Measurements from ENCODE around the gene RPS6KC1. TPM values are rescaled to one million over a fixed set of nuclear protein-coding genes. Genes with fewer than 3 reads are reported as not detected.

RPS6KC1 gene
- total and polyA plus RNA-seq, 2 donors (not counting 3 experiments of a cell fraction or from before 2014, with no cell fraction given), result 5.1 to 18.6 TPM

- no TSS peak for BruUV-seq (replicated peaks)
Measured at GRCh38 chr1:213164561-213164960, 113.5 kb downstream of the RPS6KC1 start.

GRCh38 chr1:213166852-213167251 is 115.8 kb downstream of the RPS6KC1 start:
- Histone ChIP-seq H4K20me1 (replicated peaks; ENCODE audit: control insufficient read depth, extremely low read depth, insufficient read depth, low read length) (no peaks in the 10 kb centered on the region), H3K4me2 (ENCODE audit: insufficient read depth, low read length) (no peak overlapping the region), H3K27ac (ENCODE audit: insufficient read depth, low read depth, low read length) (no peak overlapping the region), H3K9ac (replicated peaks; ENCODE audit: extremely low read depth, insufficient read depth, low read length) (no peak overlapping the region), H3K79me2 (ENCODE audit: control insufficient read depth, insufficient read depth, low read length) (no peaks in the 10 kb centered on the region), H3K4me3 (replicated peaks in 1 of 3; ENCODE audit: insufficient read depth in 1 of 3, low read depth in 1 of 3, low read length in 3 of 3) (no peak overlapping the region), H3K4me1 (ENCODE audit: control insufficient read depth, extremely low read depth, insufficient read depth, low read length) (no peaks in the 10 kb centered on the region), H2AFZ (ENCODE audit: low read depth, low read length) (no peak overlapping the region), H3K36me3 (ENCODE audit: control insufficient read depth in 2 of 2, extremely low read depth in 1 of 2, insufficient read depth in 2 of 2, low read length in 2 of 2) (no peaks in the 10 kb centered on the region), H3K9me3 (replicated peaks; ENCODE audit: control insufficient read depth, insufficient read depth, low read length) (no peaks in the 10 kb centered on the region), H3K9me1 (replicated peaks; ENCODE audit: control insufficient read depth, extremely low read depth, insufficient read depth, low read length) (no peaks in the 10 kb centered on the region), H3K27me3 (ENCODE audit: control insufficient read depth in 2 of 2, insufficient read depth in 2 of 2, low read length in 2 of 2) (no peaks in the 10 kb centered on the region)
- intact Hi-C loops (cut with micrococcal nuclease) (no loop called here), dilution Hi-C loops (cut with MboI; ENCODE audit: extremely low pct_ligation_motif_present, low sequenced_read_pairs) (no loop called here)
- CTCF ChIA-PET, result interaction anchor here (2.4 kb wide), 1 partner anchor 9 kb away, joined by 12 read pairs; no protein-coding TSS in a partner anchor
- DNase-seq (ENCODE audit: low read depth, low spot score) (no peak), FAIRE-seq (no peak)
- no TSS peak for BruUV-seq (replicated peaks)
- POLR2A ChIA-PET, result no interaction called here
- no peak for TF ChIP-seq FOS (IDR thresholded peaks at IDR 0.05; ENCODE audit: borderline replicate concordance, insufficient read depth, low read length)
- TF ChIP-seq POLR2AphosphoS5 (IDR thresholded peaks at IDR 0.05; ENCODE audit: insufficient read depth, low read depth, low read length), result no peak
- TF ChIP-seq POLR2A (IDR thresholded peaks at IDR 0.05; ENCODE audit: low read depth, low read length), result no peak
- TF ChIP-seq MAX (IDR thresholded peaks at IDR 0.05; ENCODE audit: insufficient read depth, insufficient read length), result no peak
- no peak for TF ChIP-seq MYC (IDR thresholded peaks at IDR 0.05; ENCODE audit: low read depth, low read length)
- TF ChIP-seq JUN (IDR thresholded peaks at IDR 0.05; ENCODE audit: borderline replicate concordance, insufficient read depth, insufficient read length, low read depth), result no peak
- no peak for TF ChIP-seq EZH2 (IDR thresholded peaks at IDR 0.05; ENCODE audit: borderline replicate concordance, low read depth, low read length, severe bottlenecking)
- no peak for TF ChIP-seq CTCF (IDR thresholded peaks at IDR 0.05; ENCODE audit: extremely low read depth in 1 of 2, insufficient read depth in 1 of 2, low read depth in 1 of 2, low read length in 2 of 2)

More at GRCh38 chr1:213164561-213164960, 113.5 kb downstream of the RPS6KC1 start:
- no peak overlapping the region for H3K27ac ChIP-seq (ENCODE audit: insufficient read depth, low read depth, low read length)
- DNase-seq (ENCODE audit: low read depth, low spot score) (no peak), FAIRE-seq (no peak)
- no peaks in the 10 kb centered on the region for H3K4me1 ChIP-seq (ENCODE audit: control insufficient read depth, extremely low read depth, insufficient read depth, low read length)
- no peaks in the 10 kb centered on the region for H3K36me3 ChIP-seq (ENCODE audit: control insufficient read depth in 2 of 2, extremely low read depth in 1 of 2, insufficient read depth in 2 of 2, low read length in 2 of 2)
- no peak overlapping the region for H2AFZ ChIP-seq (ENCODE audit: low read depth, low read length)
- ChIA-PET POLR2A (no interaction called here), CTCF (no interaction called here)
- intact Hi-C loops (cut with micrococcal nuclease) (no loop called here), dilution Hi-C loops (cut with MboI; ENCODE audit: extremely low pct_ligation_motif_present, low sequenced_read_pairs) (no loop called here)
- no peaks in the 10 kb centered on the region for H3K9me3 ChIP-seq (replicated peaks; ENCODE audit: control insufficient read depth, insufficient read depth, low read length)
- no peaks in the 10 kb centered on the region for H4K20me1 ChIP-seq (replicated peaks; ENCODE audit: control insufficient read depth, extremely low read depth, insufficient read depth, low read length)
- no peak overlapping the region for H3K9ac ChIP-seq (replicated peaks; ENCODE audit: extremely low read depth, insufficient read depth, low read length)
- H3K79me2 ChIP-seq (ENCODE audit: control insufficient read depth, insufficient read depth, low read length), result no peaks in the 10 kb centered on the region
- no peak for TF ChIP-seq CTCF (IDR thresholded peaks at IDR 0.05; ENCODE audit: extremely low read depth in 1 of 2, insufficient read depth in 1 of 2, low read depth in 1 of 2, low read length in 2 of 2)
- TF ChIP-seq FOS (IDR thresholded peaks at IDR 0.05; ENCODE audit: borderline replicate concordance, insufficient read depth, low read length), result no peak
- H3K9me1 ChIP-seq (replicated peaks; ENCODE audit: control insufficient read depth, extremely low read depth, insufficient read depth, low read length), result no peaks in the 10 kb centered on the region
- H3K4me3 ChIP-seq (replicated peaks in 1 of 3; ENCODE audit: insufficient read depth in 1 of 3, low read depth in 1 of 3, low read length in 3 of 3), result no peak overlapping the region
- H3K4me2 ChIP-seq (ENCODE audit: insufficient read depth, low read length), result no peak overlapping the region
- no peaks in the 10 kb centered on the region for H3K27me3 ChIP-seq (ENCODE audit: control insufficient read depth in 2 of 2, insufficient read depth in 2 of 2, low read length in 2 of 2)

Data from endothelial cell of umbilical vein (primary cell).